SK-N-SH (cell line): ENCODE measurements around the gene PLAC8. TPM values are rescaled to one million over a fixed set of nuclear protein-coding genes. Genes with fewer than 3 reads are reported as not detected.

Experiments
- CTCF ChIA-PET: fragments of 300-600, 350-600 bp; formaldehyde crosslinking; extraction: SDS; loops from one replicate; lab custom pipeline; 2021; lab: Yijun Ruan, JAX
- POLR2A ChIA-PET: fragments of 350-600 bp; sonication (Branson Sonifier 250); formaldehyde crosslinking; extraction: SDS; loops from one replicate; lab custom pipeline; 2020; ENCODE audit warnings: antibody characterized with exemption, inconsistent platforms; lab: Yijun Ruan, JAX
- DNase-seq: peaks from one replicate; pipeline ENCODE4 v3.0.0; 2012
- H2AFZ ChIP-seq: fragments of 200-600 bp; sonication (generic); 2 replicates; pipeline ENCODE4 v1.8.1; 2016; ENCODE audit warnings: antibody characterized with exemption, mild to moderate bottlenecking, low read depth
- H3F3A ChIP-seq: fragments of 200-600 bp; sonication (generic); replicated peaks from 2 replicates; pipeline ENCODE3; 2016; ENCODE audit warnings: antibody characterized with exemption, mild to moderate bottlenecking; ENCODE audit not compliant: insufficient read depth
- H3K27ac ChIP-seq, 2 experiments: fragments of 200-500 bp in 1 of 2; fragments of 200-600 bp in 1 of 2; sonication (Bioruptor generic) in 1 of 2; sonication (generic), shearing (Covaris generic) in 1 of 2; 2 replicates each; pipeline versions ENCODE4 v1.5.1 to v1.6.1; 2014 to 2016; ENCODE audit warnings: low read depth in 2 of 2, inconsistent platforms in 1 of 2, low read length in 1 of 2, mild to moderate bottlenecking in 1 of 2, mixed read lengths in 1 of 2
- H3K27me3 ChIP-seq: fragments of 200-600 bp; sonication (generic), shearing (Covaris generic); 2 replicates; pipeline ENCODE4 v1.6.1; 2016; ENCODE audit warnings: mixed run types; ENCODE audit not compliant: insufficient read depth
- H3K36me3 ChIP-seq, 2 experiments: fragments of 200-500 bp in 1 of 2; fragments of 200-600 bp in 1 of 2; sonication (Bioruptor generic) in 1 of 2; sonication (generic) in 1 of 2; replicated peaks in 1 of 2; 2 replicates each; pipeline versions ENCODE3 to v1.5.1; 2014 to 2016; ENCODE audit warnings: low read length in 1 of 2, mild to moderate bottlenecking in 1 of 2; ENCODE audit not compliant: insufficient read depth in 2 of 2, control insufficient read depth in 1 of 2
- H3K4me1 ChIP-seq, 2 experiments: fragments of 200-500 bp in 1 of 2; fragments of 200-600 bp in 1 of 2; sonication (Bioruptor generic) in 1 of 2; sonication (generic), shearing (Covaris generic) in 1 of 2; 2 replicates each; pipeline versions ENCODE4 v1.5.1 to v1.6.1; 2014 to 2016; ENCODE audit warnings: low read depth in 1 of 2, low read length in 1 of 2, mixed run types in 1 of 2; ENCODE audit not compliant: insufficient read depth in 2 of 2, control insufficient read depth in 1 of 2
- H3K4me2 ChIP-seq: fragments of 200-600 bp; sonication (generic), shearing (Covaris generic); 2 replicates; pipeline ENCODE4 v1.6.1; 2017; ENCODE audit warnings: mixed run types
- H3K4me3 ChIP-seq, 2 experiments: fragments of 200-500 bp in 1 of 2; fragments of 200-600 bp in 1 of 2; sonication (Bioruptor generic) in 1 of 2; sonication (generic), shearing (Covaris generic) in 1 of 2; 2 replicates each; pipeline versions ENCODE4 v1.5.1 to v1.8.1; 2014 to 2016; ENCODE audit warnings: low read depth in 2 of 2, inconsistent platforms in 1 of 2, low read length in 1 of 2, mild to moderate bottlenecking in 1 of 2, mixed read lengths in 1 of 2, moderate library complexity in 1 of 2
- H3K79me2 ChIP-seq: fragments of 200-600 bp; sonication (generic); 2 replicates; pipeline ENCODE4 v1.8.1; 2017; ENCODE audit warnings: mild to moderate bottlenecking; ENCODE audit not compliant: insufficient read depth
- H3K9ac ChIP-seq: fragments of 200-600 bp; sonication (generic); 2 replicates; pipeline ENCODE4 v1.6.1; 2017; ENCODE audit warnings: mixed run types
- H3K9me2 ChIP-seq: fragments of 200-600 bp; sonication (generic); 2 replicates; pipeline ENCODE4 v1.6.1; 2017; ENCODE audit warnings: mixed run types
- H3K9me3 ChIP-seq: fragments of 200-600 bp; sonication (generic); 2 replicates; pipeline ENCODE4 v1.6.1; 2017; ENCODE audit warnings: mixed run types, mild to moderate bottlenecking, moderate library complexity
- H4K20me1 ChIP-seq: fragments of 200-600 bp; sonication (generic); 2 replicates; pipeline ENCODE4 v1.6.1; 2017; ENCODE audit warnings: mild to moderate bottlenecking, mixed run types; ENCODE audit not compliant: insufficient read depth
- SIN3A ChIP-seq: IDR thresholded peaks from 2 replicates; pipeline ENCODE4 v1.6.1; 2012; ENCODE audit warnings: low read depth, mild to moderate bottlenecking, low read length, moderate library complexity, borderline replicate concordance
- WGBS: methylation state at CpG from one replicate; pipeline ENCODE4 v1.1.6; 2017; ENCODE audit warnings: low lambda C conversion rate; 5-methylcytosine and 5-hydroxymethylcytosine counted together
- polyA plus RNA-seq, 3 experiments: library from polyadenylated mRNA; depleted of rRNA; stranded (reverse); fragments of >200 nt; gene quantifications; 2 replicates each; pipeline ENCODE4 v1.2.3, GENCODE V29; 2012

The PLAC8 gene
- polyA plus RNA-seq, 1 of the 3 experiments (the other 2 are of a cell fraction), result 11.3 TPM

DNA sequence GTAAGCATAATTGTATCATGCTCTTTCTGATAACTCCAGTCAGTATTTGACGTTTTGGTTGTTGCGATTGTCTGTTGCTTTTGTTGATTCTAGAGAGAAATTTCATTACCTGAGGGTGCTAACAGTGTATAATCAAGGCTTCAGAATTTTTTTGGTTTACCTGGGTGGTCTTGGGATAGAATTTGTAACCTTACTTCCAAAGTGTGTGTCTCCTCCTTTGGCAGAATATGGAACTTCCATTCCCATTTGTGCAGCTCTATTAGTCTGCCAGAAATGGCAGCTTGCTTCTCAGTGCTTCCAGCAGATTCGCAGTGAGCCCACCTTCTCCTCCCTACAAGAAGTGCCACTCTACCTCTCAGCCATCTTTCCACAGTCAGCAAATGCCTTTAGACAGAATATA, 74.3 kb downstream of the PLAC8 start:
- Histone ChIP-seq H2AFZ (no peak overlapping the region), H3K79me2 (peaks cover 98% of the 10 kb centered on the region), H4K20me1 (peaks cover 4% of the 10 kb centered on the region; the same call in 1 of the 2 replicates), H3K9me3 (no peaks in the 10 kb centered on the region), H3K9me2 (no peaks in the 10 kb centered on the region), H3K4me1 (peaks cover 0 to 12% of the 10 kb centered on the region in 2 experiments; a peak in 2 of 4 replicates), H3K4me3 (no peak overlapping the region), H3K4me2 (no peak overlapping the region), H3K27me3 (no peaks in the 10 kb centered on the region), H3K27ac (no peak overlapping the region), H3K36me3 (peaks cover 0 to 10% of the 10 kb centered on the region in 2 experiments), H3F3A (peaks cover 25% of the 10 kb centered on the region), H3K9ac (no peak overlapping the region)
- DNase-seq, result no peak
- ChIA-PET CTCF (interaction anchor here (1.1 to 2.1 kb wide), 2 partner anchors 14 to 213 kb away, joined by 3 to 5 read pairs; no protein-coding TSS in a partner anchor), POLR2A (interaction anchor here (1.5 kb wide), 1 partner anchor 27 kb away, joined by 3 read pairs; no protein-coding TSS in a partner anchor)
- 92% methylated on average over 3 of the region's 3 CpGs for WGBS
- no peak for TF ChIP-seq SIN3A

Other genes starting within 250 kb of the PLAC8 start
- gene SEC31A, start 223.6 kb downstream of the PLAC8 start, polyA plus RNA-seq (2012; rRNA removed), result 147 and 191 TPM in 2 replicates
- 1.5 and 1.6 TPM in 2 replicates for gene THAP9, start 214.0 kb downstream of the PLAC8 start, polyA plus RNA-seq (2012; rRNA removed)
- gene LIN54, start 103.9 kb downstream of the PLAC8 start, polyA plus RNA-seq (2012; rRNA removed), result 6.4 and 8.0 TPM in 2 replicates
- 32.2 and 33.9 TPM in 2 replicates for gene COPS4, start 79.5 kb downstream of the PLAC8 start, polyA plus RNA-seq (2012; rRNA removed)
- 14.8 and 15.6 TPM in 2 replicates for gene COQ2, start 170.1 kb upstream of the PLAC8 start, polyA plus RNA-seq (2012; rRNA removed)
- gene HPSE, start 220.1 kb upstream of the PLAC8 start, polyA plus RNA-seq (2012; rRNA removed), result 1.7 and 2.1 TPM in 2 replicates